K562 (cell line): ENCODE data around the gene WIPF1. TPM values are rescaled to one million over a fixed set of nuclear protein-coding genes. Genes with fewer than 3 reads are reported as not detected.
A peak's percentile ranks its signal among the peaks of the same experiment; 100 is the strongest.

Source experiments
- ATAC-seq: fragments of 200-7000 bp; cut with Tn5 transposase; 3 replicates; pipeline ENCODE4 v1.9.1; 2020; ENCODE audit warnings: moderate library complexity
- BruUV-seq: library from RNA; stranded (reverse); fragments of 400-500 nt; replicated peaks from 2 replicates; lab custom pipeline; 2021; lab: Mats Ljungman, UMichigan
- CTCF ChIA-PET: fragments of 300-600 bp; formaldehyde crosslinking; extraction: SDS; loops from one replicate; lab custom pipeline; 2021; ENCODE audit warnings: low intra/inter-chr PET ratio; lab: Yijun Ruan, JAX
- POLR2A ChIA-PET: fragments of 300-600, 350-650 bp; sonication (Branson Sonifier 250); formaldehyde crosslinking; extraction: SDS; loops from one replicate; lab custom pipeline; 2021; ENCODE audit warnings: antibody characterized with exemption, inconsistent platforms; lab: Yijun Ruan, JAX
- DNase-seq, 4 experiments: peaks; one replicate each; pipeline versions ENCODE4 v3.0.0 to v3.0.0-alpha.2; 2011 to 2018; ENCODE audit warnings: low spot score in 3 of 4, mixed read lengths in 3 of 4; ENCODE audit errors: extremely low read depth in 1 of 4
- FAIRE-seq: peaks from 2 replicates; lab custom pipeline; 2011; peaks lifted over from hg19 to GRCh38; lab: Jason Lieb, UNC
- H2AFZ ChIP-seq: 2 replicates; pipeline ENCODE4 v1.6.0; 2011; ENCODE audit warnings: low read depth, low read length, control low read depth, inconsistent platforms
- H3K27ac ChIP-seq: fragments of 200-600 bp; 3 replicates; pipeline ENCODE4 v1.8.0; 2011; ENCODE audit warnings: low read depth, mild to moderate bottlenecking, control low read depth, inconsistent platforms, low read length, moderate library complexity, mixed read lengths; ENCODE audit errors: extremely low read depth
- H3K27me3 ChIP-seq, 2 experiments: fragments of 300-600 bp in 1 of 2; 2 replicates in 1 of 2; 3 replicates in 1 of 2; pipeline versions ENCODE4 v1.6.0 to v1.8.0; 2011; ENCODE audit warnings: inconsistent platforms in 2 of 2, low read length in 2 of 2, mild to moderate bottlenecking in 1 of 2, mixed read lengths in 1 of 2, moderate library complexity in 1 of 2; ENCODE audit not compliant: control insufficient read depth in 2 of 2, insufficient read depth in 2 of 2
- H3K36me3 ChIP-seq: fragments of 300-600 bp; 3 replicates; pipeline ENCODE4 v1.8.0; 2011; ENCODE audit warnings: mild to moderate bottlenecking, low read length, inconsistent platforms; ENCODE audit not compliant: control insufficient read depth, insufficient read depth
- H3K4me1 ChIP-seq, 2 experiments: fragments of 200-600 bp in 1 of 2; replicated peaks in 1 of 2; 2 replicates in 1 of 2; 3 replicates in 1 of 2; pipeline versions ENCODE4 v1.5.1 to v1.8.0; 2011; ENCODE audit warnings: inconsistent platforms in 2 of 2, low read length in 2 of 2, mild to moderate bottlenecking in 1 of 2, mixed read lengths in 1 of 2, moderate library complexity in 1 of 2; ENCODE audit not compliant: control insufficient read depth in 2 of 2, insufficient read depth in 2 of 2
- H3K4me2 ChIP-seq: 2 replicates; pipeline ENCODE4 v1.6.1; 2011; ENCODE audit warnings: low read length, control low read depth, inconsistent platforms, mixed read lengths; ENCODE audit not compliant: insufficient read depth
- H3K4me3 ChIP-seq: fragments of 200-600 bp; sonication (generic), shearing (Covaris generic); 2 replicates; pipeline ENCODE4 v1.5.1; 2016; ENCODE audit warnings: control low read depth, inconsistent platforms
- H3K79me2 ChIP-seq: fragments of 200-600 bp; 3 replicates; pipeline ENCODE4 v1.8.0; 2011; ENCODE audit warnings: low read length, inconsistent platforms; ENCODE audit not compliant: control insufficient read depth, insufficient read depth
- H3K9ac ChIP-seq, 2 experiments: 2 replicates each; pipeline versions ENCODE4 v1.6.0 to v1.6.1; 2011; ENCODE audit warnings: low read depth in 2 of 2, low read length in 2 of 2, control low read depth in 1 of 2, inconsistent platforms in 1 of 2, mild to moderate bottlenecking in 1 of 2, mixed read lengths in 1 of 2; ENCODE audit not compliant: insufficient read depth in 1 of 2
- H3K9me1 ChIP-seq: one replicate; pipeline ENCODE4 v1.6.0; 2011; ENCODE audit warnings: inconsistent platforms, mild to moderate bottlenecking, low read length, moderate library complexity; ENCODE audit not compliant: control insufficient read depth, insufficient read depth
- H3K9me3 ChIP-seq: replicated peaks from 2 replicates; pipeline ENCODE4 v1.5.1; 2011; ENCODE audit warnings: low read depth, low read length, inconsistent platforms; ENCODE audit not compliant: control insufficient read depth, insufficient read depth
- H4K20me1 ChIP-seq: replicated peaks from 2 replicates; pipeline ENCODE4 v1.6.1; 2011; ENCODE audit warnings: low read length, inconsistent platforms, mixed read lengths; ENCODE audit not compliant: control insufficient read depth, insufficient read depth
- CTCF ChIP-seq, 3 experiments: IDR thresholded peaks in 2 of 3; conservative IDR thresholded peaks in 1 of 3; 2 replicates each; pipeline ENCODE4 v1.5.1; 2011 to 2012; ENCODE audit warnings: low read length in 3 of 3, mild to moderate bottlenecking in 3 of 3, control low read depth in 2 of 3, improper control_type of control experiment in 1 of 3, inconsistent platforms in 1 of 3, low read depth in 1 of 3, mixed read lengths in 1 of 3, moderate library complexity in 1 of 3; ENCODE audit not compliant: insufficient read depth in 2 of 3
- ILF3 ChIP-seq: fragments of 450-650 bp; IDR thresholded peaks from 2 replicates; pipeline ENCODE4 v1.6.1; 2018; ENCODE audit warnings: antibody characterized with exemption, mild to moderate bottlenecking, moderate library complexity, borderline replicate concordance
- LEF1 ChIP-seq: fragments of 450-650 bp; IDR thresholded peaks from 2 replicates; pipeline ENCODE4 v1.6.1; 2016; ENCODE audit warnings: mild to moderate bottlenecking
- ZNF197 ChIP-seq: fragments of 200-800 bp; sonication (Bioruptor generic); IDR thresholded peaks from 2 replicates; pipeline ENCODE4 v1.6.1; 2016; ENCODE audit warnings: low read depth, missing genetic modification characterization, missing compliant biosample characterization
- WGBS: fragments of 100-300 bp; shearing (Covaris generic); methylation state at CpG from one replicate; pipeline ENCODE4 v1.1.6; 2016; ENCODE audit warnings: low coverage, mixed read lengths; ENCODE audit not compliant: insufficient coverage; ENCODE audit errors: missing lambda C conversion rate; 5-methylcytosine and 5-hydroxymethylcytosine counted together
- in situ Hi-C: fragments of 300-500 bp; cut with MboI; formaldehyde crosslinking; loops from 4 replicates; pipeline ENCODE4 v1.15.0; 2018; ENCODE audit warnings: inconsistent platforms, mixed read lengths
- intact Hi-C: fragments of 100-400 bp; cut with micrococcal nuclease; formaldehyde crosslinking; loops from 2 replicates; pipeline ENCODE4 v1.14.2; 2022
- polyA plus RNA-seq, 8 experiments: library from polyadenylated mRNA; depleted of rRNA in 4 of 8; stranded (reverse) in 5 of 8; unstranded in 3 of 8; fragments of >200 nt; fragmentation: Nextera tagmentation in 2 of 8; fragmentation: Illumina TruSeq in 1 of 8; extraction: Ambion mirVana in 2 of 8; extraction: Trizol in 1 of 8; gene quantifications; 2 replicates each; pipeline versions ENCODE4 v1.2.1 to v1.2.3, GENCODE V29; 2011 to 2014; ENCODE audit warnings: inconsistent platforms in 1 of 8, missing spikeins in 1 of 8
- total RNA-seq, 7 experiments: library from RNA; depleted of rRNA in 6 of 7; stranded (reverse); fragments of >200 nt in 6 of 7; fragmentation: Illumina TruSeq in 2 of 7; extraction: Trizol in 2 of 7; gene quantifications; 2 replicates each; pipeline versions ENCODE4 v1.2.1 to v1.2.3, GENCODE V29; 2011 to 2021; ENCODE audit warnings: low replicate concordance in 1 of 7

Gene WIPF1
- total and polyA plus RNA-seq, 9 of the 15 experiments (the other 6 are each of a cell fraction or from before 2014, with no cell fraction given): 0.54 to 4.9 (median 2.4) TPM

GRCh38 chr2:174636987-174637386 lies 39.4 kb upstream of the WIPF1 start:
- Histone ChIP-seq H3K4me1 (peaks cover 12 to 27% of the 10 kb centered on the region in 2 experiments; a peak in 4 of 5 replicates), H3K4me2 (no peak overlapping the region), H3K9ac (no peak overlapping the region), H2AFZ (no peak overlapping the region), H3K79me2 (no peaks in the 10 kb centered on the region), H3K4me3 (no peak overlapping the region), H4K20me1 (no peaks in the 10 kb centered on the region), H3K27ac (no peak overlapping the region), H3K9me1 (no peaks in the 10 kb centered on the region), H3K36me3 (no peaks in the 10 kb centered on the region), H3K27me3 (no peaks in the 10 kb centered on the region), H3K9me3 (no peaks in the 10 kb centered on the region)
- no peak for DNase-seq
- BruUV-seq: no TSS peak
- TF ChIP-seq LEF1: no peak
- no peak for TF ChIP-seq ZNF197 (CRISPR knock-in tag)
- no peak for TF ChIP-seq ILF3
- 0 out of 6 replicates have a peak, but pooled peaks of 1 of the 3 experiments have one; percentile 8 for TF ChIP-seq CTCF (IDR thresholded peaks at IDR 0.05 in 2 of 3, conservative IDR thresholded peaks at IDR 0.05 in 1 of 3; ENCODE audit: insufficient read depth in 2 of 3, low read depth in 1 of 3, low read length in 3 of 3)
- in situ Hi-C loops: no loop called here
- CTCF ChIA-PET: no interaction called here
- intact Hi-C loops: no loop called here
- POLR2A ChIA-PET: no interaction called here
- no peak for ATAC-seq
- no peak for FAIRE-seq
- 72% methylated on average over 1 of the region's 1 CpG for WGBS
